ENCODE measurements around the gene KIF3A.

GRCh38 chr5:132668706-132669454 is 68.5 kb downstream of the KIF3A start:
- TF ChIP-seq EP300 (conservative IDR thresholded peaks at IDR 0.05; ENCODE audit: poor library complexity, severe bottlenecking) (no peak), MXI1 (conservative IDR thresholded peaks at IDR 0.05; ENCODE audit: poor library complexity, severe bottlenecking) (no peak), SMC3 (conservative IDR thresholded peaks at IDR 0.05; ENCODE audit: poor library complexity) (no peak), EZH2 (IDR thresholded peaks at IDR 0.05; ENCODE audit: borderline replicate concordance, insufficient read depth, low read length, poor library complexity, severe bottlenecking) (no peak), POLR2AphosphoS5 (IDR thresholded peaks at IDR 0.05) (no peak), TAF1 (IDR thresholded peaks at IDR 0.05; ENCODE audit: low read depth) (no peak), RAD21 (conservative IDR thresholded peaks at IDR 0.05) (no peak)
- TF ChIP-seq, protein P1, sequence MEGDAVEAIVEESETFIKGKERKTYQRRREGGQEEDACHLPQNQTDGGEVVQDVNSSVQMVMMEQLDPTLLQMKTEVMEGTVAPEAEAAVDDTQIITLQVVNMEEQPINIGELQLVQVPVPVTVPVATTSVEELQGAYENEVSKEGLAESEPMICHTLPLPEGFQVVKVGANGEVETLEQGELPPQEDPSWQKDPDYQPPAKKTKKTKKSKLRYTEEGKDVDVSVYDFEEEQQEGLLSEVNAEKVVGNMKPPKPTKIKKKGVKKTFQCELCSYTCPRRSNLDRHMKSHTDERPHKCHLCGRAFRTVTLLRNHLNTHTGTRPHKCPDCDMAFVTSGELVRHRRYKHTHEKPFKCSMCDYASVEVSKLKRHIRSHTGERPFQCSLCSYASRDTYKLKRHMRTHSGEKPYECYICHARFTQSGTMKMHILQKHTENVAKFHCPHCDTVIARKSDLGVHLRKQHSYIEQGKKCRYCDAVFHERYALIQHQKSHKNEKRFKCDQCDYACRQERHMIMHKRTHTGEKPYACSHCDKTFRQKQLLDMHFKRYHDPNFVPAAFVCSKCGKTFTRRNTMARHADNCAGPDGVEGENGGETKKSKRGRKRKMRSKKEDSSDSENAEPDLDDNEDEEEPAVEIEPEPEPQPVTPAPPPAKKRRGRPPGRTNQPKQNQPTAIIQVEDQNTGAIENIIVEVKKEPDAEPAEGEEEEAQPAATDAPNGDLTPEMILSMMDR (IDR thresholded peaks at IDR 0.05; ENCODE audit: poor library complexity, severe bottlenecking), result no peak
- TF ChIP-seq, protein P2, sequence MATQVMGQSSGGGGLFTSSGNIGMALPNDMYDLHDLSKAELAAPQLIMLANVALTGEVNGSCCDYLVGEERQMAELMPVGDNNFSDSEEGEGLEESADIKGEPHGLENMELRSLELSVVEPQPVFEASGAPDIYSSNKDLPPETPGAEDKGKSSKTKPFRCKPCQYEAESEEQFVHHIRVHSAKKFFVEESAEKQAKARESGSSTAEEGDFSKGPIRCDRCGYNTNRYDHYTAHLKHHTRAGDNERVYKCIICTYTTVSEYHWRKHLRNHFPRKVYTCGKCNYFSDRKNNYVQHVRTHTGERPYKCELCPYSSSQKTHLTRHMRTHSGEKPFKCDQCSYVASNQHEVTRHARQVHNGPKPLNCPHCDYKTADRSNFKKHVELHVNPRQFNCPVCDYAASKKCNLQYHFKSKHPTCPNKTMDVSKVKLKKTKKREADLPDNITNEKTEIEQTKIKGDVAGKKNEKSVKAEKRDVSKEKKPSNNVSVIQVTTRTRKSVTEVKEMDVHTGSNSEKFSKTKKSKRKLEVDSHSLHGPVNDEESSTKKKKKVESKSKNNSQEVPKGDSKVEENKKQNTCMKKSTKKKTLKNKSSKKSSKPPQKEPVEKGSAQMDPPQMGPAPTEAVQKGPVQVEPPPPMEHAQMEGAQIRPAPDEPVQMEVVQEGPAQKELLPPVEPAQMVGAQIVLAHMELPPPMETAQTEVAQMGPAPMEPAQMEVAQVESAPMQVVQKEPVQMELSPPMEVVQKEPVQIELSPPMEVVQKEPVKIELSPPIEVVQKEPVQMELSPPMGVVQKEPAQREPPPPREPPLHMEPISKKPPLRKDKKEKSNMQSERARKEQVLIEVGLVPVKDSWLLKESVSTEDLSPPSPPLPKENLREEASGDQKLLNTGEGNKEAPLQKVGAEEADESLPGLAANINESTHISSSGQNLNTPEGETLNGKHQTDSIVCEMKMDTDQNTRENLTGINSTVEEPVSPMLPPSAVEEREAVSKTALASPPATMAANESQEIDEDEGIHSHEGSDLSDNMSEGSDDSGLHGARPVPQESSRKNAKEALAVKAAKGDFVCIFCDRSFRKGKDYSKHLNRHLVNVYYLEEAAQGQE (IDR thresholded peaks at IDR 0.05; ENCODE audit: borderline replicate concordance), result no peak

Measured in neural cell (in vitro differentiated cells).